GM18511 (cell line): ENCODE data around the gene CBFA2T2.

Experiments used
- ATAC-seq: cut with Tn5 transposase; IDR thresholded peaks from one replicate; pipeline ENCODE4 v1.9.1; 2021; ENCODE audit warnings: mild to moderate bottlenecking, moderate library complexity; ENCODE audit not compliant: unreplicated experiment

The CBFA2T2 gene

DNA sequence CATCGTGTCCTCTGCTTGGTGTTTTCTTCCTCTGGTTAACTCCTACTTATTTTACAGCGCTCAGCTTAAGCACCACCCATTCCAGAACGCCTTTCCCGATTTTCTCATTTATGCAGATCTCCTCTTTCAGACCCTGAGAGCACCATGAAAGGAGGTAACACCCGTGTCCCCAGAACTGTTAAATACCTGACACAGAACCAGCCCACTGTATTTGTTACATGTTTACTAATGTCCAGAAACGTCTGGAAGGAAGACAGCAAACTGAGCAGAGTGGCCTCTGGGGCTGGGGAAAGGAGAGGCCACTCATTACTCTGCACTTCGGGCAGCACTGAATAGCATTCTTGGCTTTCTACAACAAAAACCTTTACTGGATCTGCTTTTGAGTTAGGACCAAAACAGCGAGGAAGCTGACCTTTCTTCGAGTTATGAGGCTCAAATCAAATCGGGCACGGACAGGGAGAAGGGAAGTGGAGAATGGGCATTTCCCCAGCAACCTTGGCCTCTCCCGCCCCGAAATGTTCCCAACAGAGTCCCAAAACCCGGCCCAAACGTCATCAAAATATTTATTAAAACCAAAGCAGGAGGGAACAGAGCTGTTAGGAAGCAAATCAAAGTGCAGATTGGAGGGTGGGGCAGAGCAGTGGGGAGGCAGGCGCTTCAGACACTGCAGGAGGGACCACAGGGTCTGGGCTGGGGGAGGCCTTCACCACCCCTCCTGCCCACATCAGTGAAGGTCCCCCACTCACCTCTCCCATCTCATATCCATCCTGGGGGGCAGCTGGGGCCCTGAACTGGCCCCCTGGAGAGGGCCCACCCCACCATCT, 185.5 kb downstream of the CBFA2T2 start:
- ATAC-seq, result no peak

GRCh38 chr20:33676121-33676520, 186.2 kb downstream of the CBFA2T2 start:
- ATAC-seq, result no peak

DNA sequence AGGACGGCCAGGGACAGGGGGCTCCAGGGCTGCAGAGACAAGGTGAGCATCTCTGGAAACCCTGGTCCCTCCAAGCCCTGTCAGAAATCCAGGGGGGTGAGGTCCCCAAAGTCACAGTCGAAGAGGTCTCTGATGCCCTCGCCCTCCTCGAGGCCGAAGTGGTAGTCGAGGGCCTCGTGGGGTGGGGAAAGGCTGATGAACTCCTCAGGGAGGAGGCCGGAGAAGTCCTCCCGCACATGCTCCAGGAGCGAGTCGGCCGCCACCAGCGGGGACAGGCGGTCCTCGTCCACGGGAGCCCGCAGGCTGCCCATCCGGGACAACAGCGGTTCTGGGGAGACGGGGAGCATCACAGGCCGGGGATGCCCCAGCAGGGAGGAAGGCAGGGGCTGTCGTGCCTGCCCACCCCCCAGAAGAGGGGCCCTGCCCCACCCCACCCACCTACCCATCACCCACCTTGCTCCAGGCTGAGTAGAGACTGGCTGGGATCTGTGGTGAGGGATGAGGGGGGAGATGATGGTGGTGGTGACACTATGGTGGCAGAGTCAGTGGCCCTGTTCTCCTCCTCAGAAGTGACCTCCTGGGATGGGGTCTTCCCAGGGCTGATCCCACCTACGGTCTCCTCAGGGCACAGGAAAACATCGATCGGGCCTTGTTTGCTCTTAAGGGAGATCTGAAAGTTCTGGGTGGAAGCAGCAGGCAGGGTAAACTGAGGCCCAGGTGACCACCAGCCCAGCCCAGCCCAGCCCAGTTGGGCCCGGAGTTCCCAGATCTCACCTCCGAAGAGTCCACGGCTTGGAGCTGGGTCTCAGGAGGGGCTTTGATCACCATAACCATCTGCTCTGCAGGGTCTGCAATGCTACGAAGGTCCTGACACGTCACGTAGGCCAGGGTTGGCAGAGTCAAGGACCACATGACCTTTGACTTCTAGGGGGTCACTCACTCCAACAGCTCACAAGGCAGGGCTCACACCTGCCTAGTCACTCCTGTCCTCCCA, 187.1 kb downstream of the CBFA2T2 start:
- ATAC-seq, result no peak

- ATAC-seq, result no peak
These were observed 188.3 kb downstream of the CBFA2T2 start for GRCh38 chr20:33677991-33678702.

DNA sequence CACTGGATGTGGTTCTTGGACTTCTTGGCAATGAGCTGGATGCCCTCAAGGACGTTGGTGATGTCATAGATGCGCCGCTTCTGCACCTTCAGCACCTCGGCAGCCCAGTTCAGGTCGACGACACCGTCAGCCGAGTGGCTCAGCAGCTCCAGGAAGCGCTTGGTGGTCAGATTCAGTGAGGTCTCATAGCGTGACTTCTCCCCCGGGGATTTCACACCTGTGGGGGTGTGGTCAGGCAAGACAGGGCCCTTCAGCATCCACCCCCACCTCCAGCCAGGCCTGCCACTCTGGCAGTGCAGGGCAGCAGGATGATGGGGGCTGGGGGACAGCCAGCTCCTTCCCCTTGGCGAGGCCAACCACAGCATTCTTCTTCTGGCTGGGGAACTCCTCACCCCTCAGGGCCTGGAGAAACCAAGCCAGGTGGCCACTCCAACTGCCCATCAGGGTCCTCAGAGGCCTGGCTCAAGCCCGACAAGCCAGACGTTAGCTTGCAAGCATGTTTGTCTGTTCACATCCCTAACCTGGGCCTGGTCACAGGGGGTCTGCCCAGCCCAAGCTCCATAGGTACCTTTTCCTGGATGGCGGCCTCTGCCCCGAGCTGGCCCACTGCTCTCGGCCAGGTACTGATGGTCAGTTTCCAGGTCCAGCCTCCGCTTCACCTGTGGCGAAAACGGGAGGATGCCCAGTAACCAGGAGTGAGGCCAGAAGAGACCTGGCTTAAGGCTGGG, 190.0 kb downstream of the CBFA2T2 start:
- ATAC-seq, result peak; percentile 68

DNA sequence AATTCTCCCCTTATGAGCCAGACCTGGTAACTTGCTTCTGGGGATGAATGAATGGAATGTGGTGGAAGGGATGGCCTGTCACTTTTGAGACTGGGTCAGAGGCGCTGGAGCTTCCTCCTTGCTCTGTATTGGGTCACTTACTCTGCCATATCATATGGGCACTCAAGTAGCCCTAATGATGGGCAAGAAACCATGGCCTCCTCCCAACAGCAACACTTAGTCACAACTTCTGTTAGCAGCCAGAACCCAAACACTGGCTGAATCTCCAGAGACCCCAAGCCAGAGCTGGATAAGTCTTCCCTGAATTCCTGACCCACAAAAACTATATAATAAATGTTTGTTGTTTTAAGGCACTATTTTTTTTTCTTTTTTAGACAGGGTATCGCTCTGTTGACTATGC, 190.8 kb downstream of the CBFA2T2 start:
- no peak for ATAC-seq

- no peak for ATAC-seq
These were observed 191.4 kb downstream of the CBFA2T2 start for GRCh38 chr20:33681288-33681687.

- ATAC-seq, result no peak
These were observed 191.9 kb downstream of the CBFA2T2 start for GRCh38 chr20:33681728-33682353.

DNA sequence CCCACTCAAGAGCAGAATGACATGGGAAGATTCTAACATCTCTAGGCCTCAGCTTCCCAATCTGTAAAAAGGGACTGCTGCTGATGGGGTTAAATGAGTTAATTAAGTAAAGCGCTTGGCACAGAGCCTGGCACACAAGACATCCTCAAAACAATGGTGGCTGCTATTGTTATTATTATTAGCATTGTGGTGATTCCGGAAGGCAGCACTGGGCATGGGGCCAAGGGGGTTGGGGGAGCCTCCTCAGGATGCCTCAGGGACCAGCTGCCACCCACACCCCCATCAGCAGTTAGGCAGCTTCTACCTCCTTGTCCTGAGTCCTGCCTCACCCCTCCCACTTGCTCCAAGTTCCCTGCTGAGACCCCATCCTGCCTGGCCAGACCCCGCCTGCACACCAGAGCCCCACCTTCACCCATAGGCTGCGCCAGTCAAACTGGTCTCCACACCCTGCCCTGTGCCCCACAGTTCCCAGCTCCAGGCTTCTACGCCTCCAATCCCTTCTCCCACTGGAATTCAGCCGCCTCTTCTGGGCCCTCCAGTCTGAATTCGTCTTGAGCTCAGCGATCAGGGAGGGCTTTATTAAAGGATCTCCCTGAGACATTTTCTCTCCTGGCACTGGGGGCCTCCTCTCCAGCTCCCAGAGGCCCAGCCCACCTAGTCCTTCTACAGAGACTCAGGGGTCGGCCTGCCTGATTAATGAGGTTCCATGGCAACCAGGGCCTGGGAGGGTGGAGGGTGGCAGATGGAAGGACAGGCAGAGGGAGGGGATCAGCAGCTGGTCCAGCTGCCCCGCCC, 194.8 kb downstream of the CBFA2T2 start:
- no peak for ATAC-seq

DNA sequence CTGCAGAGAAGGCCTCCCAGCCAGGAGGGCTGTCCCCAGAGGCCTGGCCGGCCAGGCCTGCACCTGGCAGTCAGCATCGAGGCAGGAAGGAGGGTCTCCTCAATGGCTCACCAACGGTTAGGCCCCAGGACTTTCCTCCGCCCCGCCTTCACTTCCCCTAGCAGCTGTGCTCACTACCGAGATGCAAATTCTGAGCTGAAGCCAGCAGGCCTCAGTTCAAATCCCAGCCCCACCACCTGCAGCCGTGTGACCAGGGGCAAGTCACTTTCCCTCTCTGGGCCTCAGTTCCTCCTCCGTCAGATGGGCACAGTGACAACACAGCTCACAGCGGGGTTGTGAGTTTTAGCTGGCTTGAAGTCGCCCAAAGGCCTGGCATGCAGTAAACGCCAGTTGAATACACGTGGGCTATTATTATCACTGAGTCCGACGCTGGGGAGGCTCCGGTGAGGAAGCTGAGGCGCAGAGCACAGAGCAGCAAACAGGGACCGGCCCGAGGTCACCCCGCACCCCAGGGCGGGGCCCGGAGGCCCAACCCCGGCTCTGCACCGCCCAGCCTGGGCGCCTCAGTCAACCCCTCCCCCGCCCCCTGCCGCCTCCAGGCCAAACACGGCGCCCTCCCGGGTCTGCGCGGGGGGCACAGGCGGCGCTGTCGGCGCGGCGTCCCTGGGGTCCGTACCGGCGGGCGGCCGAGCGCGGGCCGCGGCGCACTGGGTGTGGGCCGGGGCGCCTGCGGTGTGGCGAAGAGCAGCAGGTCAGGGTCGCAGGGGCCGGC, 195.6 kb downstream of the CBFA2T2 start:
- peak; percentile 42 for ATAC-seq

- peak; percentile 89 for ATAC-seq
These were observed 196.4 kb downstream of the CBFA2T2 start, which contains the start of gene E2F1 for GRCh38 chr20:33686100-33686983. Gene E2F1 (minus strand): TSS chr20:33686385. CDS start chr20:33686264, 121 bp downstream.

- no peak for ATAC-seq
These were observed 197.1 kb downstream of the CBFA2T2 start for GRCh38 chr20:33686984-33687366.

DNA sequence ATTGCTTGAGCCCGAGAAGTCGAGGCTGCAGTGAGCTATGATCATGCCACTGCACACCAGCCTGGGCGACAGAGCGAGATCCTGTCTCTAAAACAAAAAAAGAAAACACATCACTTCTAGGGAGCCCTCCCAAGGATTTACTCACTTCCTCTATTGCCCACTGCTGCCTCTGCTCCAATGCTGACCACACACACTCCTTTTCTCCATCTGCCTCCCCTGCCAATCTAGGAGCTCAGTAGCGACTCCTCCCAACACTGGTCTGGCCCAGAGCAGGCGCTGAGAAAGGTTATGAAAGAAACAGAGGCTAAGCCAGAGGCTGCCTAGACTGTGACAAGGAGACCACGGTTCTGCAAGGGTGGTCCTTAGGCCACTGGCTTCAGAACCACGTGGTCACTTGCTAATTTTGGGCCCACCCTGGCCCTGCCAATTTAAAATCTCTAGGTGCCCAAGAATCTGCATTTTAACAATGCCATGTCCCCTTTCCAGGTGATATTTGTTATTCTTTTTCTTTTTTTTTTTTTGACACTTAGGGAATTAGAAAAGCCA, 197.5 kb downstream of the CBFA2T2 start:
- ATAC-seq, result no peak

GRCh38 chr20:33687993-33688937, 198.4 kb downstream of the CBFA2T2 start:
- ATAC-seq, result no peak

GRCh38 chr20:33688938-33689424, 199.1 kb downstream of the CBFA2T2 start:
- ATAC-seq, result no peak

DNA sequence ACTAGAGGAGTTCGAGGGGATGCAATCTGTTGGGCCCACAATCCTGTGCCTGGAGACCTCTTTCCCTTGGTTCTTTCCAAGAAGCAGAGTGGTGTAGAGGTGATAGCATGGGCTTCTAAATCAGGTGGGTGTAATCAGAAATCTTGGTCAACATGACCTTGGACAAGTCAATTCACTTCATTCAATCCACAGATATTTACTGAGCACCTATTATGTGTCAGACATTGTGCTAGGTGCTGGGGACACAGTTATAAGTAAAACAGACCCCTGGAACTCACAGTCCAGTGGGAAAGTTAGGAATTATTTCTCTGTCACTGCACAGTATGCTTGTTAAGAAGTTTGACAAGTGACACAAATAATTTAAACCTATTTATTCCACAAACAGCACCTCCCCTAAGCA, 199.6 kb downstream of the CBFA2T2 start:
- ATAC-seq, result no peak
